ENCODE measurements around the gene NDUFB3.
"Not testable (repeated sequence)": the region's sequence is repeated elsewhere in the genome, so short reads cannot be mapped to it uniquely, and the experiment has no call there.

DNA sequence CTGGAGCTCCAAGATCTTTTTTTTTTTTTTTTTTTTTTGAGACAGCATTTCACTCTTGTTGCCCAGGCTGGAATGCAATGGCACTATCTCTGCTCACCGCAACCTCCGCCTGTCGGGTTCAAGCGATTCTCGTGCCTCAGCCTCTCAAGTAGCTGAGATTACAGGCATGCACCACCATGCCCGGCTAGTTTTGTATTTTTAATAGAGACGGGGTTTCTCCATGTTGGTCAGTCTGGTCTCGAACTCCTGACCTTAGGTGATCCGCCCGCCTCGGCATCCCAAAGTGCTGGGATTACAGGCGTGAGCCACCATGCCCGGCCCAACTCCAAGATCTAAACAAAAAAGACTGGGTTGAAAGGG lies 45.9 kb downstream of the NDUFB3 start:
- not testable (repeated sequence) for TF ChIP-seq CTCF (IDR thresholded peaks at IDR 0.05); EZH2 (IDR thresholded peaks at IDR 0.05; ENCODE audit: borderline replicate concordance, insufficient read depth, low read depth, low read length, poor library complexity, severe bottlenecking)
